Measurements from ENCODE around the gene FANCB.

FANCB gene

GRCh38 chrX:14872851-14873675, at the start of gene FANCB, which contains the start of gene MOSPD2:
Gene FANCB, minus strand, starts transcription at chrX:14873069. Its CDS starts 7,559 bp downstream, at chrX:14865510.
Gene MOSPD2, plus strand, starts transcription at chrX:14873421. Its CDS starts 108 bp downstream, at chrX:14873529.
- Mint-ChIP-seq H3K4me1 (no peaks in the 10 kb centered on the region), H3K9me3 (peaks cover 12% of the 10 kb centered on the region), H3K27ac (peak within 1 kb of the TSS; percentile 50 to 77 (median 76)), H3K36me3 (ENCODE audit: low read depth) (peaks cover 19% of the 10 kb centered on the region), H3K27me3 (ENCODE audit: low read depth) (no peaks in the 10 kb centered on the region), H3K4me3 (peak within 1 kb of the TSS; percentile 91 to 96 (median 93))
- TF ChIP-seq CTCF (IDR thresholded peaks at IDR 0.05; ENCODE audit: unreplicated experiment in 3 of 3): no peak

GRCh38 chrX:14922437-14922836, 49.6 kb upstream of the FANCB start:
- TF ChIP-seq CTCF (IDR thresholded peaks at IDR 0.05; ENCODE audit: unreplicated experiment in 3 of 3): no peak
- Mint-ChIP-seq H3K27ac (no peak overlapping the region), H3K36me3 (ENCODE audit: low read depth) (peaks cover 17% of the 10 kb centered on the region), H3K4me3 (no peak overlapping the region), H3K9me3 (no peaks in the 10 kb centered on the region), H3K4me1 (no peaks in the 10 kb centered on the region), H3K27me3 (ENCODE audit: low read depth) (no peaks in the 10 kb centered on the region)

- Mint-ChIP-seq H3K4me1 (no peaks in the 10 kb centered on the region), H3K4me3 (no peak overlapping the region), H3K36me3 (ENCODE audit: low read depth) (peaks cover 28% of the 10 kb centered on the region), H3K27me3 (ENCODE audit: low read depth) (no peaks in the 10 kb centered on the region), H3K27ac (no peak overlapping the region), H3K9me3 (no peaks in the 10 kb centered on the region)
- no peak for TF ChIP-seq CTCF (IDR thresholded peaks at IDR 0.05; ENCODE audit: unreplicated experiment in 3 of 3)
These were observed 47.3 kb upstream of the FANCB start for GRCh38 chrX:14920196-14920595.

- no peaks in the 10 kb centered on the region for H3K27me3 Mint-ChIP-seq (ENCODE audit: low read depth)
- TF ChIP-seq CTCF (IDR thresholded peaks at IDR 0.05; ENCODE audit: unreplicated experiment in 3 of 3): no peak
- no peaks in the 10 kb centered on the region for H3K4me1 Mint-ChIP-seq
- no peak overlapping the region for H3K4me3 Mint-ChIP-seq
- peaks cover 28% of the 10 kb centered on the region for H3K36me3 Mint-ChIP-seq (ENCODE audit: low read depth)
- no peaks in the 10 kb centered on the region for H3K9me3 Mint-ChIP-seq
- H3K27ac Mint-ChIP-seq: no peak overlapping the region
These were observed 46.5 kb upstream of the FANCB start for GRCh38 chrX:14919407-14919806.

- no peaks in the 10 kb centered on the region for H3K27me3 Mint-ChIP-seq (ENCODE audit: low read depth)
- no peaks in the 10 kb centered on the region for H3K9me3 Mint-ChIP-seq
- no peak overlapping the region for H3K4me3 Mint-ChIP-seq
- peaks cover 33% of the 10 kb centered on the region for H3K36me3 Mint-ChIP-seq (ENCODE audit: low read depth)
- TF ChIP-seq CTCF (IDR thresholded peaks at IDR 0.05; ENCODE audit: unreplicated experiment in 3 of 3): no peak
- peak overlapping the region in 1 of 3 experiments; percentile 51 for H3K27ac Mint-ChIP-seq
- H3K4me1 Mint-ChIP-seq: no peaks in the 10 kb centered on the region
These were observed 43.3 kb upstream of the FANCB start for GRCh38 chrX:14916017-14916674.

All from nephron (organoid).